ENCODE results near the gene EFNB3.

DNA sequence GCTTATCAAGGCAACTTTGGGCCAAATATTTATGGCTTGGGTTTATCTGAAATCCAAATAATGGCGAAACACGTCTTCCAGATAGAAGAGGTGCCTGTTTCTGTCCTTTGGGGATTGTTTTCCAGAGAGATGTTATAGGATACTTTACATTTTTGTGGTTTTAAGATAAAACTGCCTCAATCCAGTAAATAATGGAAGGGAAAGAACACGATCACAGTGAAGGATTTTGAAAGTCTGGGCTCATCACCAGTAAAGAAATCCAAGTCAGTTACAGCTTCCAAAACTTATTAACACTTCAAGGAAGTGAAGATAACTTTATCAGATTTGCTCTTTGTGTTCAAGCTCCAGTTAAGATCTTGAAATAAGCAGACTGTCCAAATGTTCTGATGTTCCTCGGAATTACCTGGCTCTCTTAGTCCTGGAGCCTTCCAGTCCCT lies 42.7 kb downstream of the EFNB3 start:
- TF ChIP-seq EZH2 (IDR thresholded peaks at IDR 0.05) (no peak), POLR2AphosphoS5 (IDR thresholded peaks at IDR 0.05; ENCODE audit: borderline replicate concordance, low read depth, low read length) (no peak)

All from SK-N-MC (cell line).